Bronchial epithelial cell (primary cell): ENCODE data around the gene SPTBN4. TPM values are rescaled to one million over a fixed set of nuclear protein-coding genes. Genes with fewer than 3 reads are reported as not detected.

Experiments used
- DNase-seq: peaks from one replicate; pipeline ENCODE4 v3.0.0-alpha.2; 2010; ENCODE audit warnings: low read depth
- FAIRE-seq: peaks from 2 replicates; lab custom pipeline; 2011; peaks lifted over from hg19 to GRCh38; lab: Jason Lieb, UNC
- H3K27me3 ChIP-seq: 2 replicates; pipeline ENCODE4 v1.5.1; 2011; ENCODE audit warnings: low read length; ENCODE audit not compliant: control insufficient read depth, insufficient read depth
- H3K36me3 ChIP-seq: 2 replicates; pipeline ENCODE4 v1.5.1; 2011; ENCODE audit warnings: low read length; ENCODE audit not compliant: control insufficient read depth, insufficient read depth
- H3K4me3 ChIP-seq: 2 replicates; pipeline ENCODE4 v1.5.1; 2011; ENCODE audit warnings: mild to moderate bottlenecking, low read depth, low read length, control low read depth
- total RNA-seq: library from RNA; depleted of rRNA; stranded (reverse); fragments of >200 nt; gene quantifications from 2 replicates; pipeline ENCODE4 v1.2.1, GENCODE V29; 2014
- TF ChIP-seq, protein P1 (sequence below): IDR thresholded peaks from 2 replicates; pipeline ENCODE4 v1.5.1; 2011; ENCODE audit warnings: mild to moderate bottlenecking, moderate library complexity, low read length, control low read depth, inconsistent platforms; ENCODE audit not compliant: insufficient read depth, severe bottlenecking

SPTBN4 gene
- total RNA-seq, 1 donor from 2014 or later: 0.53 TPM

DNA sequence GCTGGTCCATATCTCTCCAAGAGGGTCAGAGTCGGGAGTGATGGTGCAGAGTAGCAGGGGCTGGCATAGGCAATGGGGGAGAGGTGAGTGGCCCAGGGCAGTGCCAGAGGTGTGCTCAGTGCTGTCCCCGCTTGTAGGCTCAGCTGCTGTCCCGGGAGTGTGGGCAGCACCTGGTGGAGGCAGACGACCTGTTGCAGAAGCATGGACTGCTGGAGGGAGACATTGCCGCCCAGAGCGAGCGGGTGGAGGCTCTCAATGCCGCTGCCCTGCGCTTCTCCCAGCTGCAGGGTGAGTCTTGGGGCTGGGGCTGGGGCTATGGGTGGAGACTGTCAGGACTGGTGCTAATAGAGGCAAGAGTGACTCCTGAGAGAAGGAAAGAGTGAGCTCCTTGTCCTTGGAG is 39.3 kb downstream of the SPTBN4 start:
- DNase-seq (no peak), FAIRE-seq (no peak)
- H3K4me3 ChIP-seq: no peak overlapping the region
- peaks cover 4% of the 10 kb centered on the region for H3K27me3 ChIP-seq
- TF ChIP-seq, protein P1, sequence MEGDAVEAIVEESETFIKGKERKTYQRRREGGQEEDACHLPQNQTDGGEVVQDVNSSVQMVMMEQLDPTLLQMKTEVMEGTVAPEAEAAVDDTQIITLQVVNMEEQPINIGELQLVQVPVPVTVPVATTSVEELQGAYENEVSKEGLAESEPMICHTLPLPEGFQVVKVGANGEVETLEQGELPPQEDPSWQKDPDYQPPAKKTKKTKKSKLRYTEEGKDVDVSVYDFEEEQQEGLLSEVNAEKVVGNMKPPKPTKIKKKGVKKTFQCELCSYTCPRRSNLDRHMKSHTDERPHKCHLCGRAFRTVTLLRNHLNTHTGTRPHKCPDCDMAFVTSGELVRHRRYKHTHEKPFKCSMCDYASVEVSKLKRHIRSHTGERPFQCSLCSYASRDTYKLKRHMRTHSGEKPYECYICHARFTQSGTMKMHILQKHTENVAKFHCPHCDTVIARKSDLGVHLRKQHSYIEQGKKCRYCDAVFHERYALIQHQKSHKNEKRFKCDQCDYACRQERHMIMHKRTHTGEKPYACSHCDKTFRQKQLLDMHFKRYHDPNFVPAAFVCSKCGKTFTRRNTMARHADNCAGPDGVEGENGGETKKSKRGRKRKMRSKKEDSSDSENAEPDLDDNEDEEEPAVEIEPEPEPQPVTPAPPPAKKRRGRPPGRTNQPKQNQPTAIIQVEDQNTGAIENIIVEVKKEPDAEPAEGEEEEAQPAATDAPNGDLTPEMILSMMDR: no peak
- H3K36me3 ChIP-seq: no peaks in the 10 kb centered on the region

GRCh38 chr19:40507892-40508291 is 41.1 kb downstream of the SPTBN4 start:
- H3K36me3 ChIP-seq: no peaks in the 10 kb centered on the region
- no peak overlapping the region for H3K4me3 ChIP-seq
- TF ChIP-seq, protein P1: no peak
- no peak for DNase-seq
- H3K27me3 ChIP-seq: peaks cover 7% of the 10 kb centered on the region
- no peak for FAIRE-seq

- Histone ChIP-seq H3K36me3 (no peaks in the 10 kb centered on the region), H3K4me3 (no peak overlapping the region), H3K27me3 (peaks cover 13% of the 10 kb centered on the region)
- no peak for FAIRE-seq
- TF ChIP-seq, protein P1: no peak
- no peak for DNase-seq
Measured at GRCh38 chr19:40508739-40509260, 42.0 kb downstream of the SPTBN4 start.

- TF ChIP-seq, protein P1: no peak
- no peaks in the 10 kb centered on the region for H3K36me3 ChIP-seq
Measured at GRCh38 chr19:40510526-40511115, 43.8 kb downstream of the SPTBN4 start.

GRCh38 chr19:40511487-40511886 is 44.7 kb downstream of the SPTBN4 start:
- DNase-seq: no peak
- Histone ChIP-seq H3K4me3 (no peak overlapping the region), H3K36me3 (no peaks in the 10 kb centered on the region), H3K27me3 (peaks cover 12% of the 10 kb centered on the region)
- FAIRE-seq: no peak
- TF ChIP-seq, protein P1: no peak

More at GRCh38 chr19:40510526-40511115, 43.8 kb downstream of the SPTBN4 start:
- peaks cover 16% of the 10 kb centered on the region for H3K27me3 ChIP-seq
- FAIRE-seq (no peak), DNase-seq (no peak)
- no peak overlapping the region for H3K4me3 ChIP-seq

GRCh38 chr19:40512110-40512472 is 45.3 kb downstream of the SPTBN4 start:
- DNase-seq (no peak), FAIRE-seq (no peak)
- no peak overlapping the region for H3K4me3 ChIP-seq
- peaks cover 12% of the 10 kb centered on the region for H3K27me3 ChIP-seq
- TF ChIP-seq, protein P1: no peak
- no peaks in the 10 kb centered on the region for H3K36me3 ChIP-seq
